Nephron progenitor cell (in vitro differentiated cells): ENCODE data around the gene PEAK3.
A peak's percentile ranks its signal among the peaks of the same experiment; 100 is the strongest.

ENCODE experiments used
- DNase-seq: peaks from one replicate; pipeline ENCODE4 v3.0.0; 2021
- H3K27ac Mint-ChIP-seq: 2 replicates; pipeline ENCODE4 v1.8.0; 2021; ENCODE audit warnings: mild to moderate bottlenecking, moderate library complexity, mixed read lengths
- H3K27me3 Mint-ChIP-seq: 2 replicates; pipeline ENCODE4 v1.8.0; 2021; ENCODE audit warnings: mild to moderate bottlenecking, low read depth, mixed read lengths; ENCODE audit not compliant: poor library complexity
- H3K36me3 Mint-ChIP-seq: 2 replicates; pipeline ENCODE4 v1.8.0; 2021; ENCODE audit warnings: low read depth, mixed read lengths
- H3K4me1 Mint-ChIP-seq: 2 replicates; pipeline ENCODE4 v1.8.0; 2021; ENCODE audit warnings: mixed read lengths
- H3K4me3 Mint-ChIP-seq: 2 replicates; pipeline ENCODE4 v1.8.0; 2021; ENCODE audit warnings: mild to moderate bottlenecking, moderate library complexity, mixed read lengths
- H3K9me3 Mint-ChIP-seq: 2 replicates; pipeline ENCODE4 v1.8.0; 2021; ENCODE audit warnings: mild to moderate bottlenecking, moderate library complexity, mixed read lengths
- TF ChIP-seq, protein P1 (sequence below): fragments of 200-600 bp; sonication (generic); IDR thresholded peaks from 2 replicates; pipeline ENCODE4 v1.5.0; 2021; ENCODE audit warnings: antibody characterized with exemption

Gene PEAK3

DNA sequence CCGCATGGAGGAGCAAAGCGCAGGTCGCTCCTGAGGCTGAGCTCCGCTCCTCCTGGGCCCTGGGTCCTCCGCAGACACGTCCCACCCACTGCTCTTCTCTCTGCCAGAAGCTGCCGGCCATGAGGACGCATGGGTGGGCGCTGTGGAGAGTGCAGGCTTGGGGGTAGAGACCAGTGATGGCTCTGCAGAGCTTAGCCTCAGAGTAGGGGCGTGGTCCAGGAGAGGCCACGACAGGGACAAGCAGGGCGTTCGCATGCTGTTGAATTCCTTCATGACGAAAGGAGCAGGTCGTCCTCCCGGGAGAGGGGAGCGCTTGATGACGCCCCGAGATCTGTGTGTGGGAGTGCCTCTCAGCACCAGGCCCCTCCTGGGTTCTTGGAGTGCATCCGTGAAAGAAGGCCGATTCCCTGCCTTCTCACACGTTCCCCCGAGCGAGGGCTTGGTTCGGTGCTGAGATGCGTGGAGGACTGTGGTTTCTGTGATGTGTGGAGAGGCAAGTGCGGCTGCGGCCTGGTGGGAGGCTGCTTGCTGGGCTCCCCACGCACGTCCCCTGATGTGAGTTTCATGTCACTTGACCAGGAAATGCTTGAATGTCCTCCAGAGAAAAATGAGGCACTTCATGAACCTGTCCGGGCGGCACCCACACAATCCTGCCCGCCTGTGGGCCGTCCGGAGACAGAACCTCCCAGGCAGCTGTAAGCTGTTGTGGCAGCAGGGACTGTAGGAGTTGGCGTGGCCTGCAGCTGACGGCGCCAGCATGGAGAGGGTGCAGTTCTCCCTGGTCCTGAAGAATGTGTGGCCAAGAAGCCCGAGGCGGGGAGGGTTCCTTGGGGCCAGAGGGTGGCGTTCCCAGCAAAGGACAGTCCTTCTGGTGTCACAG is 40.9 kb downstream of the PEAK3 start:
- peaks cover 21% of the 10 kb centered on the region for H3K36me3 Mint-ChIP-seq
- TF ChIP-seq, protein P1, sequence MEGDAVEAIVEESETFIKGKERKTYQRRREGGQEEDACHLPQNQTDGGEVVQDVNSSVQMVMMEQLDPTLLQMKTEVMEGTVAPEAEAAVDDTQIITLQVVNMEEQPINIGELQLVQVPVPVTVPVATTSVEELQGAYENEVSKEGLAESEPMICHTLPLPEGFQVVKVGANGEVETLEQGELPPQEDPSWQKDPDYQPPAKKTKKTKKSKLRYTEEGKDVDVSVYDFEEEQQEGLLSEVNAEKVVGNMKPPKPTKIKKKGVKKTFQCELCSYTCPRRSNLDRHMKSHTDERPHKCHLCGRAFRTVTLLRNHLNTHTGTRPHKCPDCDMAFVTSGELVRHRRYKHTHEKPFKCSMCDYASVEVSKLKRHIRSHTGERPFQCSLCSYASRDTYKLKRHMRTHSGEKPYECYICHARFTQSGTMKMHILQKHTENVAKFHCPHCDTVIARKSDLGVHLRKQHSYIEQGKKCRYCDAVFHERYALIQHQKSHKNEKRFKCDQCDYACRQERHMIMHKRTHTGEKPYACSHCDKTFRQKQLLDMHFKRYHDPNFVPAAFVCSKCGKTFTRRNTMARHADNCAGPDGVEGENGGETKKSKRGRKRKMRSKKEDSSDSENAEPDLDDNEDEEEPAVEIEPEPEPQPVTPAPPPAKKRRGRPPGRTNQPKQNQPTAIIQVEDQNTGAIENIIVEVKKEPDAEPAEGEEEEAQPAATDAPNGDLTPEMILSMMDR: no peak
- peak overlapping the region; percentile 89 for H3K4me3 Mint-ChIP-seq
- no peak for DNase-seq
- H3K4me1 Mint-ChIP-seq: peaks cover 60% of the 10 kb centered on the region
- H3K27ac Mint-ChIP-seq: peak overlapping the region; percentile 92
- no peaks in the 10 kb centered on the region for H3K9me3 Mint-ChIP-seq
- H3K27me3 Mint-ChIP-seq: no peaks in the 10 kb centered on the region

- no peaks in the 10 kb centered on the region for H3K27me3 Mint-ChIP-seq
- TF ChIP-seq, protein P1: no peak
- H3K36me3 Mint-ChIP-seq: peaks cover 16% of the 10 kb centered on the region
- peak; percentile 28 for DNase-seq
- H3K4me3 Mint-ChIP-seq: peak overlapping the region; percentile 89
- peaks cover 64% of the 10 kb centered on the region for H3K4me1 Mint-ChIP-seq
- H3K27ac Mint-ChIP-seq: peak overlapping the region; percentile 95
- H3K9me3 Mint-ChIP-seq: no peaks in the 10 kb centered on the region
Observed at GRCh38 chr19:2239771-2240770, 41.9 kb downstream of the PEAK3 start.

DNA sequence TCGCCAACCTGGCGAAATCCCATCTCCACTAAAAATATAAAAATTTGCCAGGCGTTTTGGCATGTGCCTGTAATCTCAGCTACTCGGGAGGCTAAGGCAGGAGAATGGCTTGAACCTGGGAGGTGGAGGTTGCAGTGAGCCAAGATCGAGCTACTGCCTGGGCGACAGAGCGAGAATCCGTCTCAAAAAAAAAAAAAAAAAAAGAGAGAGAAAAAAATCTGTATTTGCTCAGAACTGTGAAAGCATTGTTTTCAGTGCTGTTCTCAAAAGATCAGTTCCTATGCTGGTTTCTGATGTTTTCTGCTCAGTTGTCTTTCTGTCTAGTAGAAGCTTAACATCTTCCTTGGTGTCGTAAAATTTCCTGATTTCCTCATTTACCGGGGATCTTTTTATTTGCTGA is 42.8 kb downstream of the PEAK3 start:
- Mint-ChIP-seq H3K27me3 (no peaks in the 10 kb centered on the region), H3K27ac (peak overlapping the region; percentile 95), H3K36me3 (peaks cover 17% of the 10 kb centered on the region), H3K9me3 (no peaks in the 10 kb centered on the region), H3K4me3 (peak overlapping the region; percentile 89), H3K4me1 (peaks cover 70% of the 10 kb centered on the region)
- no peak for DNase-seq
- TF ChIP-seq, protein P1: no peak

DNA sequence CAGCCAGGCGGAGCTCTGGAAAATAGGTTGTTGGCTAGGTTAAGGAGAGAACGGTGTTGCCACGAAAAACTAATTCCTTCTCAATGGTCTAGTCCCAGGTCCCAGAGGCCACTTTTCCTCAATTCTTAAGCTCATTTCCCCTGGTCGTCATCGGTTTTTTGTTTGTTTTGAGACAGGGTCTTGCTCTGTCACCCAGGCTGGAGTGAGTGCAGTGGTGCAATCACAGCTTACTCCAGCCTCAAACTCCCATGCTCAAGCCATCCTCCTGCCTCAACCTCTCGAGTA is 44.2 kb downstream of the PEAK3 start:
- H3K27ac Mint-ChIP-seq: peak overlapping the region; percentile 94
- TF ChIP-seq, protein P1: no peak
- H3K36me3 Mint-ChIP-seq: peaks cover 20% of the 10 kb centered on the region
- H3K9me3 Mint-ChIP-seq: no peaks in the 10 kb centered on the region
- DNase-seq: no peak
- no peaks in the 10 kb centered on the region for H3K27me3 Mint-ChIP-seq
- peaks cover 73% of the 10 kb centered on the region for H3K4me1 Mint-ChIP-seq
- peak overlapping the region; percentile 89 for H3K4me3 Mint-ChIP-seq

- H3K9me3 Mint-ChIP-seq: no peaks in the 10 kb centered on the region
- DNase-seq: no peak
- H3K36me3 Mint-ChIP-seq: peaks cover 17% of the 10 kb centered on the region
- peak overlapping the region; percentile 89 for H3K4me3 Mint-ChIP-seq
- H3K27ac Mint-ChIP-seq: peak overlapping the region; percentile 94
- H3K4me1 Mint-ChIP-seq: peaks cover 67% of the 10 kb centered on the region
- H3K27me3 Mint-ChIP-seq: no peaks in the 10 kb centered on the region
- TF ChIP-seq, protein P1: no peak
Observed at GRCh38 chr19:2237051-2237868, 44.7 kb downstream of the PEAK3 start.
